MM.1S (cell line): ENCODE data around the gene VASH2.

Experiments used
- CTCF ChIP-seq: fragments of 300-600 bp; sonication (generic); IDR thresholded peaks from 2 replicates; pipeline ENCODE4 v1.5.1; 2016; ENCODE audit warnings: antibody characterized with exemption, low read length, mixed read lengths
- EZH2 ChIP-seq: fragments of 300-600 bp; sonication (generic); optimal IDR thresholded peaks from 2 replicates; pipeline ENCODE3; 2017; ENCODE audit warnings: low read depth, mild to moderate bottlenecking, antibody characterized with exemption, low read length, mixed read lengths
- EZH2phosphoT487 ChIP-seq: fragments of 300-600 bp; sonication (generic); IDR thresholded peaks from 2 replicates; pipeline ENCODE4 v1.6.1; 2018; ENCODE audit warnings: antibody characterized with exemption, low read length

GRCh38 chr1:212981025-212981495 lies 30.7 kb downstream of the VASH2 start:
- TF ChIP-seq EZH2phosphoT487 (no peak), EZH2 (no peak), CTCF (no peak)
